LoVo (cell line): Measurements from ENCODE around the gene ASAH2B.

ENCODE experiments used
- DNase-seq: peaks from one replicate; pipeline ENCODE4 v3.0.0-alpha.2; 2016; ENCODE audit warnings: low spot score

ASAH2B gene

DNA sequence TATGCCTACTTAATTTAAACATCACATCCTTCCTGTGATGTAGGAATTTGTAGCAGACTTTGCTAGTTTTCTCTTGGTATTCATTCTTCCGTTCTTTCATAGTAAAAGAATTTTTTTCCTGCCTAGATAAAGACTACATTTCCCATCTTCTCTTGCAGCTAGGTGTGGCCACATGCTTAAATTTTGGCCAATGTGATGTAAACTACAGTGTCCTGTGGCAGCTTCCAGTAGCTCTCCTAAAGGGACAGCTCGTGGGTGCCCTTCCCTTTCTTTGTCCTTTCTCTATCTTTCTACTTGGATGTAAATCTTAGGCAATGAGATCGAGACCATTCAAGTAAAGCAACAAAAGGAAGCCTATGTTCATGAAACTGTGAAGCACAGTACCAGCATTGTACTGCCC lies 58.6 kb downstream of the ASAH2B start:
- no peak for DNase-seq

DNA sequence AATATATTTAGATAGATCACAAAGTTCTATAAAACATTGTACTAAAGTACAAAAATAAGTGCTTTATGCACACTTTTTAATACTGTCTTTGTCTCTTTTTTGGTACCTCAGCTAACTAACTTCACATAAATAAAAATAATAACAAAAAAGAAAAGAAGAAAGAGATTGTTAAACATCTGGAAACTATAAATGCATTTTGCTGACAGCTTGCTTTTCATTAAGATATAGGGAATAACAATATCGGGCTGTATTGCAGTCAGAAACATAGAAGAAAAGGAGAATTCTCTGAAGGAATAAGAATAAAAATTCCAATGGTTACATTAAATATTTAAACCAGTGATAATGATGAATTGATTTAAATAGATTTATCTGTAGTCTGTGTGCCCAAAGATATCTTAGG lies 59.9 kb downstream of the ASAH2B start:
- no peak for DNase-seq

DNA sequence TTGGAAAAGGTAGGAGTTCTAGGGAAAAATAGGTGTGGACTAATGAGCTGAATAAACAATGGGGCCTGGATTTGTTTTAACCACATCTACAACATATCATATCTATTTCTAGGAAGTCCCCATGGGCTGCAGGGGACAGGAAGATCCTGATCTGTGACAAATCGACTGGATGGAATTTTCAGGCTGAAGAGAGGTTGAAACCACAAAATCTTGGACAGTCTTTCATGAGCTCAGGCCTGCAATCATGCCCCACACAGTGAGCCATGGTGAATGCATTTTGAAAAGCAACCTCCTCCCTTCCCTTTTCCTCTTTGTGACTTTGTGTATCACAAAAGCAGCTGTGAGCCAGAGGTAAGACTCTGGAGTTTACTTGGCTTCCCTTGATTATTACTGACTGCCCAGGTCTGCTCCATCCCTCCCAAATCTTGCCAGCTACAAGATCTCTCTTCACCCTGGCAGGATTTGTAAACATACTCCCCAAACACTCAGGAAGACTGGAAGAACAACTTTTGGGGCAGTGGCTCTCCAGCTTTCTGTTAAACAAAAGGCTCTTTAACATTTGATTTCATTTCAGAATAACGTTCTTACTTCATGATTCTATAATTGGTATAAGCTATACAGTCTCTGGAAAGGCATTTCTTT lies 66.4 kb downstream of the ASAH2B start:
- no peak for DNase-seq

DNA sequence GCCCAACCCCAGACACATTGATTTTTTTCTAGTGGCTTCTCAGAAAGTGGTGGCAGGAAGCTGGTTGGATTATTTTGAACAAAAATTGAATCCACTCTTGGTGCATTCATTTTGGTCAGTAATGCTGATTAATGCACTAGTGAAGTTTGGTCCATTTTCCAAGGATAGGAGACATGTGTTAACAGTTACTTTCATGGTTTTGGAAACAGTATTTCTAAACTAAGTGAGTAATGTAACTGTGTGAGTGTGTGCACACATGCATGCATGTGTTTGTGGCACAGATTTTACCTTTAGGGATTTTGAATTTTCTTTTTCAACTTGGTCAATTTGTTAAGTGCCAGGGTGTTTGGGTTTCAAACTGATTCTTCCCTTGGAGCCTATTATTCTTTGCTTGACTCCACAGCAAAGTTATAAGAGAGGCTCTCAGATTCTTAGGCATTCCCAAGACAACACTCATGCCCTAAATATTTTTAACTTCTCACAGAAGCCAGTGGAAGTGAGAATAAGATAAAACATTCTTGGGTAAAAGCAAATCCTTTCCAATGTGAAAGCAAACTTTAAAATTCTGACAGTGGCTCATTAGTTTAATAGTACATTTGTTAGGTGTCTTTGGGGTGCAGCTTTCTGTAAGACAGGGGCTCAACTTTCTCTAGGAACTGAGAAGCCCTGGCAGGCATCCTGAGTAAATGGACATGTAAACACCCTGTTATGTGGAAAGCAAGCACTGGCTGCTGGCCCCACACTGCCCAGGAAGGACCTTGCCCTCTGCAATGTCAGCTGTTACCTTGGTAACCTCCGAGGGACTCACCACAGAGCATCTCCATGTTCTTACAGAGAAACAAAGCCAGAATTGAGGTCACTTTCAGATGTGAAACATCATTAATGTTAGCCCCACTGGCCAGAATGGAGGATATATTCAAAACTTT lies 68.4 kb downstream of the ASAH2B start:
- no peak for DNase-seq
